Astrocyte (in vitro differentiated cells and primary cell): ENCODE measurements around the gene COL18A1. TPM values are rescaled to one million over a fixed set of nuclear protein-coding genes. Genes with fewer than 3 reads are reported as not detected.

Source experiments
- DNase-seq: peaks from one replicate; pipeline ENCODE4 v3.0.0-alpha.2; 2010; ENCODE audit warnings: low read depth
- FAIRE-seq: peaks from 2 replicates; lab custom pipeline; 2011; peaks lifted over from hg19 to GRCh38; lab: Jason Lieb, UNC
- H2AFZ ChIP-seq: 2 replicates; pipeline ENCODE4 v1.6.0; 2012; ENCODE audit warnings: low read depth, low read length, inconsistent platforms
- H3K27ac ChIP-seq: 2 replicates; pipeline ENCODE4 v1.5.1; 2011; ENCODE audit warnings: low read depth, low read length, inconsistent platforms
- H3K27me3 ChIP-seq: 2 replicates; pipeline ENCODE4 v1.6.0; 2011; ENCODE audit warnings: low read length, inconsistent platforms; ENCODE audit not compliant: insufficient read depth
- H3K36me3 ChIP-seq: 2 replicates; pipeline ENCODE4 v1.5.1; 2011; ENCODE audit warnings: low read length, inconsistent platforms; ENCODE audit not compliant: insufficient read depth
- H3K4me1 ChIP-seq: 2 replicates; pipeline ENCODE4 v1.5.1; 2011; ENCODE audit warnings: low read length, inconsistent platforms; ENCODE audit not compliant: insufficient read depth
- H3K4me2 ChIP-seq: 2 replicates; pipeline ENCODE4 v1.6.0; 2012; ENCODE audit warnings: low read length, inconsistent platforms
- H3K4me3 ChIP-seq: 2 replicates; pipeline ENCODE4 v1.5.1; 2011; ENCODE audit warnings: low read depth, mild to moderate bottlenecking, low read length, inconsistent platforms; ENCODE audit not compliant: insufficient read depth
- H3K79me2 ChIP-seq: 2 replicates; pipeline ENCODE4 v1.6.0; 2012; ENCODE audit warnings: mild to moderate bottlenecking, low read length, inconsistent platforms; ENCODE audit not compliant: insufficient read depth
- H3K9ac ChIP-seq: 2 replicates; pipeline ENCODE4 v1.6.0; 2012; ENCODE audit warnings: mild to moderate bottlenecking, low read length, inconsistent platforms
- H3K9me3 ChIP-seq: 2 replicates; pipeline ENCODE4 v1.5.1; 2012; ENCODE audit warnings: low read depth, mild to moderate bottlenecking, low read length, inconsistent platforms; ENCODE audit not compliant: insufficient read depth
- H4K20me1 ChIP-seq: 2 replicates; pipeline ENCODE4 v1.6.0; 2012; ENCODE audit warnings: low read length, inconsistent platforms; ENCODE audit not compliant: insufficient read depth
- H3K27ac Mint-ChIP-seq: one replicate; pipeline ENCODE4 v1.8.0; 2021; ENCODE audit warnings: mild to moderate bottlenecking, mixed read lengths; ENCODE audit not compliant: unreplicated experiment
- H3K27me3 Mint-ChIP-seq: one replicate; pipeline ENCODE4 v1.8.0; 2021; ENCODE audit warnings: low read depth, mixed read lengths; ENCODE audit not compliant: unreplicated experiment
- H3K36me3 Mint-ChIP-seq: one replicate; pipeline ENCODE4 v1.8.0; 2021; ENCODE audit warnings: low read depth, mixed read lengths; ENCODE audit not compliant: unreplicated experiment
- H3K4me1 Mint-ChIP-seq: one replicate; pipeline ENCODE4 v1.8.0; 2021; ENCODE audit warnings: low read depth, mixed read lengths; ENCODE audit not compliant: unreplicated experiment
- H3K4me3 Mint-ChIP-seq: one replicate; pipeline ENCODE4 v1.8.0; 2021; ENCODE audit warnings: mild to moderate bottlenecking, moderate library complexity, mixed read lengths; ENCODE audit not compliant: unreplicated experiment
- H3K9me3 Mint-ChIP-seq: one replicate; pipeline ENCODE4 v1.8.0; 2021; ENCODE audit warnings: mild to moderate bottlenecking, mixed read lengths; ENCODE audit not compliant: unreplicated experiment
- CTCF ChIP-seq: IDR thresholded peaks from 2 replicates; pipeline ENCODE4 v1.5.1; 2011; ENCODE audit warnings: low read depth, mild to moderate bottlenecking, inconsistent platforms, low read length, moderate library complexity; ENCODE audit not compliant: insufficient read depth
- EZH2 ChIP-seq: IDR thresholded peaks from 2 replicates; pipeline ENCODE4 v1.6.1; 2012; ENCODE audit warnings: mild to moderate bottlenecking, low read length, inconsistent platforms; ENCODE audit not compliant: insufficient read depth
- total RNA-seq: library from RNA; stranded (reverse); gene quantifications from 2 replicates; pipeline ENCODE4 v1.2.1, GENCODE V29; 2021

COL18A1 gene
- total RNA-seq, 1 donor from 2014 or later = 616 TPM

DNA sequence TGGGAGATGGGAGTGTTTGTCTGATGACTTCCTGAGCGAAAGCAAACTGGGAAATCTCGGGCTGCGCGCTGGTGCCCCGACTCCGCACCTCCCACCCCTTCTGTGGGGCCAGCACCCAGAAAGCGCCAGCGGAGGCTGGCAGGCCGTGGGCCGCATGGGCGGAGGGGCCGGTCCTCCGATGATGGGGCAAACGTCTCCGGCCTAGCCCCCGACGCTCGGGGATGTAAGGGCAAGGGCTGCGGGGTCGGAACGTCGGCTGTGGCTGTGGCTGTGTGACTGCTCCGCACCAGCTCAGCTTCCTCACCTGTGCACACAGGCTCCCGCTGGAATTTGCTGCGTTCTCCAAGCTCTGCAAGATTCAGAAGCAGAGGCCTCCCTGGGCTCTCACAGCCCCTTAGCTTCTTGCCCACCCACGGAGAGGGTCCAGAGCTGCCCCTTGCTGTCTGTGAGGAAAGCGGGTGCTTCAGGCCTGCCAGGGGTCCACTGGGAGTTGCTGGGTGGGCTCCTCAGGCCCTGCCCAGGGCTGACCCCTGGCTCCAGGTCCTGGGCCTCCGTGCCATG is 35.0 kb downstream of the COL18A1 start:
- DNase-seq = no peak
- Histone ChIP-seq H3K36me3 (no peaks in the 10 kb centered on the region), H3K9me3 (no peaks in the 10 kb centered on the region), H3K27me3 (no peaks in the 10 kb centered on the region), H3K9ac (no peak overlapping the region), H3K79me2 (peaks cover 63% of the 10 kb centered on the region), H2AFZ (no peak overlapping the region), H3K4me2 (no peak overlapping the region), H4K20me1 (peaks cover 41% of the 10 kb centered on the region), H3K27ac (no peak overlapping the region), H3K4me1 (peaks cover 7% of the 10 kb centered on the region), H3K4me3 (no peak overlapping the region)
- Mint-ChIP-seq H3K27ac (no peak overlapping the region), H3K36me3 (peaks cover 8% of the 10 kb centered on the region), H3K4me1 (peaks cover 12% of the 10 kb centered on the region), H3K9me3 (no peaks in the 10 kb centered on the region), H3K27me3 (no peaks in the 10 kb centered on the region), H3K4me3 (no peak overlapping the region)
- TF ChIP-seq EZH2 = no peak
- TF ChIP-seq CTCF = no peak
- FAIRE-seq = no peak

DNA sequence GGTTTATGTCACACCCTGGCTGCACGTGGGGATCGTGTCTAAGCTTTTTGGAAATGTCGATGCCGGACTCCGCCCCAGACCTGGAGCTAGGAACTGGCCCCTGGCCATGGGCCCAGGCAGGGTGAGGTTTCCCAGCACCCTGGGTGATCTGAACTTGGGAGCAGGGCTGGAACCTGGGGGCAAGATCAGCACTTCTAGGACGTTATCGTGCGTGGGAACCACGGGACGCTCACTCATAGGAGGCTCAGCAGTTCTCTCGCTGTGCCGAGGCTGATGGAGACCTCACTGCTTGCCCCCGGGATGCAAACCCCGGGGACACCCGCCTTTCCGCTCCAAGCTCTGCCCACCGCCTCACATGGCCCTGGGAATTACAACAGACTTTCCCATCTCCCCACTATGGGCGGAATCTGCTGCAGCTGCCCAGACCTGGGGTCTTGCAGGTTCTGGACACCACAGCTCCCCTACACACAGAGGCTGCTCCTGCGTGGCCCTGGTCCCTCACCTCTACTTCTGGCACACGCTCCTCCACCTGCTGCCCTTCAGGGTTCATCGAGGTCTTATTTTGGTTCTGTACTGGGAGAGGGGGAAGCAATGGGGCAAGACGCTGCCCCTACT is 35.9 kb downstream of the COL18A1 start:
- Mint-ChIP-seq H3K27ac (no peak overlapping the region), H3K4me1 (peaks cover 8% of the 10 kb centered on the region), H3K36me3 (peaks cover 15% of the 10 kb centered on the region), H3K9me3 (no peaks in the 10 kb centered on the region), H3K4me3 (no peak overlapping the region), H3K27me3 (no peaks in the 10 kb centered on the region)
- TF ChIP-seq EZH2 (no peak), CTCF (no peak)
- Histone ChIP-seq H3K36me3 (no peaks in the 10 kb centered on the region), H2AFZ (no peak overlapping the region), H3K4me1 (peaks cover 7% of the 10 kb centered on the region), H3K27me3 (no peaks in the 10 kb centered on the region), H3K9ac (no peak overlapping the region), H3K4me3 (no peak overlapping the region), H3K27ac (no peak overlapping the region), H3K4me2 (no peak overlapping the region), H4K20me1 (peaks cover 46% of the 10 kb centered on the region), H3K79me2 (peaks cover 63% of the 10 kb centered on the region), H3K9me3 (no peaks in the 10 kb centered on the region)
- FAIRE-seq = no peak
- no peak for DNase-seq
